ENCODE measurements around the gene H6PD. TPM values are rescaled to one million over a fixed set of nuclear protein-coding genes. Genes with fewer than 3 reads are reported as not detected.
A peak's percentile ranks its signal among the peaks of the same experiment; 100 is the strongest.

The H6PD gene
- total and polyA plus RNA-seq, 9 of the 15 experiments (the other 6 are each of a cell fraction or from before 2014, with no cell fraction given) = 0.04 to 2.5 (median 0.95) TPM

- no peak for TF ChIP-seq FOXJ3 (CRISPR knock-in tag; IDR thresholded peaks at IDR 0.05)
- TF ChIP-seq POLR2AphosphoS5 (IDR thresholded peaks at IDR 0.05; ENCODE audit: control insufficient read depth, insufficient read depth, low read depth, low read length) = peak; percentile 78
- peak; percentile 47; the same call in 1 of the 2 replicates for TF ChIP-seq ZNF12 (CRISPR knock-in tag; IDR thresholded peaks at IDR 0.05)
- peak; percentile 85; the same call in 1 of the 2 replicates for TF ChIP-seq ZNF395 (CRISPR knock-in tag; IDR thresholded peaks at IDR 0.05)
- no peak for TF ChIP-seq ZNF354B (CRISPR knock-in tag; IDR thresholded peaks at IDR 0.05)
- peak; percentile 35; the same call in 1 of the 2 replicates for TF ChIP-seq JUND (IDR thresholded peaks at IDR 0.05; ENCODE audit: borderline replicate concordance, low read depth, low read length)
- peak; percentile 8; the same call in 1 of the 3 replicates for TF ChIP-seq JUND (tag; IDR thresholded peaks at IDR 0.05; ENCODE audit: borderline replicate concordance, low read depth, low read length)
- TF ChIP-seq ZFP36 (IDR thresholded peaks at IDR 0.05; ENCODE audit: low read depth, low read length, partially characterized antibody) = peak; percentile 42
- TF ChIP-seq HES1 (IDR thresholded peaks at IDR 0.05; ENCODE audit: low read depth) = no peak; the same call in 1 of the 2 replicates
- TF ChIP-seq PRPF4 (IDR thresholded peaks at IDR 0.05; ENCODE audit: insufficient read depth, low read depth, low read length, poor library complexity, severe bottlenecking) = no peak
- peak; percentile 96 for TF ChIP-seq POLR2G (IDR thresholded peaks at IDR 0.05; ENCODE audit: low read depth, low read length)
- TF ChIP-seq STAT5A (IDR thresholded peaks at IDR 0.05; ENCODE audit: borderline replicate concordance, low read length) = peak; percentile 16; the same call in 1 of the 2 replicates
- peak; percentile 63 to 66 for TF ChIP-seq NRF1 (conservative IDR thresholded peaks at IDR 0.05 in 1 of 2, IDR thresholded peaks at IDR 0.05 in 1 of 2)
- TF ChIP-seq ZNF316 (IDR thresholded peaks at IDR 0.05) = no peak
- TF ChIP-seq ZNF384 (IDR thresholded peaks at IDR 0.05; ENCODE audit: low read depth, low read length) = no peak
- TF ChIP-seq ZNF280B (CRISPR knock-in tag; IDR thresholded peaks at IDR 0.05) = no peak
- peak; percentile 48; the same call in 1 of the 2 replicates for TF ChIP-seq SMARCE1 (IDR thresholded peaks at IDR 0.05)
- peak in 1 of 2 experiments; percentile 98; a peak in 3 of 4 replicates for TF ChIP-seq ZNF639 (CRISPR knock-in tag; conservative IDR thresholded peaks at IDR 0.05 in 1 of 2, IDR thresholded peaks at IDR 0.05 in 1 of 2)
- TF ChIP-seq EP400 (IDR thresholded peaks at IDR 0.05) = peak; percentile 62
- peak; percentile 94; the same call in 1 of the 2 replicates for TF ChIP-seq FOXP1 (CRISPR knock-in tag; IDR thresholded peaks at IDR 0.05)
- peak; percentile 47; the same call in 1 of the 2 replicates for TF ChIP-seq CREB1 (IDR thresholded peaks at IDR 0.05)
- TF ChIP-seq CREB1 (CRISPR knock-in tag; IDR thresholded peaks at IDR 0.05) = peak; percentile 15; the same call in 1 of the 2 replicates
Observed at GRCh38 chr1:9234223-9235095, at the start of gene H6PD (continued).
